Stomach smooth muscle (tissue), 2 donors: ENCODE data around the gene ABI3BP.

Source experiments
- H3K27ac ChIP-seq: one replicate; pipeline ENCODE4 v1.7.0; 2013; ENCODE audit warnings: mild to moderate bottlenecking, low read length, inconsistent platforms
- H3K27me3 ChIP-seq, 2 donors: one replicate each; pipeline ENCODE4 v1.7.0; 2013; ENCODE audit warnings: low read length in 2 of 2; ENCODE audit not compliant: insufficient read depth in 2 of 2, control insufficient read depth in 1 of 2
- H3K36me3 ChIP-seq, 2 donors: one replicate each; pipeline ENCODE4 v1.7.0; 2013; ENCODE audit warnings: low read length in 2 of 2; ENCODE audit not compliant: control insufficient read depth in 2 of 2, insufficient read depth in 2 of 2
- H3K4me1 ChIP-seq: one replicate; pipeline ENCODE4 v1.7.0; 2013; ENCODE audit warnings: low read length; ENCODE audit not compliant: control insufficient read depth, insufficient read depth
- H3K4me3 ChIP-seq, 2 donors: one replicate each; pipeline ENCODE4 v1.7.0; 2013; ENCODE audit warnings: low read length in 2 of 2
- H3K9ac ChIP-seq, 2 donors: one replicate each; pipeline ENCODE4 v1.7.0; 2013; ENCODE audit warnings: low read length in 2 of 2, mild to moderate bottlenecking in 1 of 2
- H3K9me3 ChIP-seq, 2 donors: one replicate each; pipeline ENCODE4 v1.7.0; 2013; ENCODE audit warnings: low read length in 2 of 2; ENCODE audit not compliant: control insufficient read depth in 2 of 2
- donor health status: healthy.
- donor health status: Pancreatic carcinoma.

The ABI3BP gene

DNA sequence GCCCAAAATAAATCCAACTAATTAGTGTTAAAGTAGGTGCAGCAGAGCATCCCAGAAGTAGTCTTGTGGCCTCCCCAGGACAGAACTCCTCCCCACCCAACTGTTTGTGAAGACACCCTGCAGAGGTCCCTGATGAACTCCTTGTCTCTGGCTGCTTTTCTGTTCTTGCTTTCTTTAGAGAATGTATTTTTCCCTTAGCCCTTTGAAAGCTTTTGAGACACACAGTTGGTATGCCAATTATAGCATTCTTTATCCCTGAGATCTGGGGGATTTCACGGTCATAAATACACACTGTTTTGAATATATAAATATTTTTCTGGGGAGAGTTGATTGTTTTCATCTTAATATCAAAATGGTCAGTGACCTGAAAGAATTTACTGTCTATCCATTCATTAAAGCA is 274.1 kb downstream of the ABI3BP start:
- H3K27ac ChIP-seq = no peak overlapping the region
- no peak overlapping the region for H3K9ac ChIP-seq
- H3K27me3 ChIP-seq = no peaks in the 10 kb centered on the region
- H3K36me3 ChIP-seq = peaks cover 14% of the 10 kb centered on the region in 2 donors
- no peaks in the 10 kb centered on the region for H3K4me1 ChIP-seq
- no peak overlapping the region for H3K4me3 ChIP-seq
- no peaks in the 10 kb centered on the region for H3K9me3 ChIP-seq

DNA sequence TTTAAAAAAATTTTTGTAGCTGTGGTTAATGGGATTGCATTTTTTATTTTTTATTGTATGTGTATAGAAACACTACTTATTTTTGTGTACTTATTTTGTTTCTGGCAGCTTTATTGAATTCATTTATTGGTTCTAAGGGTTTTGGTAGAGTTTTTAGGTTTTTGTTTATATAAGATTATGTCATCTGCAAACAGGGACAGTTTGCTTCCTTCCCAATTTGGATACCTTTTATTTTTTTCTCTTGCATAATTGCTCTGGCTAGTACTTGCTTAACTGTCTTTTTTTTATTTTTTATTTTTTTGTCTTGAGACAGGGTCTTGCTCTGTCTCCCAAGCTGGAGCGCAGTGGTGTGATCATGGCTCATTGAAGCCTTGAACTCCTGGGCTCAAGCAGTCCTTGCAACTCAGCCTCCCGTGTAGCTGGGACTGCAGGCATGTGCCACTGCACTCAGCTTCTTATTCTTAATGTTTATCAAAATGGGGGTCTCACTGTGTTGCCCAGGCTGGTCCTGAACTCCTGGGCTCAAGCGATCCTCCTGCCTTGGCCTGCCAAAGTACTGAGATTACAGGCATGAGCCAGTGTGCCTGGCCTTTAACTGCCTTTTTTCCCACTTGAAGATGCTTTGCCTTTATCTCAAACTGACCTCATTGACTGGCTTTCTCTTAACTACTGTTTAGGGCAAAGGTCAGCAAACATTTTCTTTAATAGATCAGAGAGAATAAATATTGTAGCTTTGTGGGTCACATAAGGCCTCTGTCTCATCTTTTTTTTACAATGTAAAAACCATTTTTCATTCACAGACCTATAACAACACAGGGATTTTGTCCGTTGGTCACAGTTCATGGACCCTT is 275.4 kb downstream of the ABI3BP start:
- Histone ChIP-seq H3K4me1 (no peaks in the 10 kb centered on the region), H3K9ac (no peak overlapping the region), H3K4me3 (no peak overlapping the region), H3K27me3 (no peaks in the 10 kb centered on the region), H3K9me3 (no peaks in the 10 kb centered on the region), H3K27ac (no peak overlapping the region), H3K36me3 (peaks cover 14% of the 10 kb centered on the region in 2 donors)

DNA sequence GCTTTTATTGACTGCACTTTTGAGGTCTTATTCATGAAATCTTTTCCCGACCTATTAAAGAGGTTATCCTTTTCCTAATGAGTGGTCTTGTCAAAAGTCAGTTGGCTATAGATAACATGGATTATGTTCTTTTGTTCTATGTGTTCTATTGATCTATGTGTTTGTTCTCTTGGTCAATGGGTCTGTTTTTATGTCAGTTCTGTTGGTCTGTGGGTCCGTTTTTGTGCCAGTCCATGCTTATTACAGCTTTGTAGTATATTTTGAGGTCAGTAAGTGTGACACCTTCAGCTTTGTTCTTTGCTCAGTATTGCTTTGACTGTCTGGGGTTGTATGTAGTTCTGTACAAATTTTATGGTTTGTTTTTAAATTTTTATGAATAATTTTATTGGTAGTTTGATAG is 276.2 kb downstream of the ABI3BP start:
- H3K27me3 ChIP-seq = no peaks in the 10 kb centered on the region
- H3K4me1 ChIP-seq = no peaks in the 10 kb centered on the region
- H3K27ac ChIP-seq = no peak overlapping the region
- no peak overlapping the region for H3K9ac ChIP-seq
- H3K36me3 ChIP-seq = peaks cover 13 to 14% of the 10 kb centered on the region in 2 donors
- no peaks in the 10 kb centered on the region for H3K9me3 ChIP-seq
- no peak overlapping the region for H3K4me3 ChIP-seq

DNA sequence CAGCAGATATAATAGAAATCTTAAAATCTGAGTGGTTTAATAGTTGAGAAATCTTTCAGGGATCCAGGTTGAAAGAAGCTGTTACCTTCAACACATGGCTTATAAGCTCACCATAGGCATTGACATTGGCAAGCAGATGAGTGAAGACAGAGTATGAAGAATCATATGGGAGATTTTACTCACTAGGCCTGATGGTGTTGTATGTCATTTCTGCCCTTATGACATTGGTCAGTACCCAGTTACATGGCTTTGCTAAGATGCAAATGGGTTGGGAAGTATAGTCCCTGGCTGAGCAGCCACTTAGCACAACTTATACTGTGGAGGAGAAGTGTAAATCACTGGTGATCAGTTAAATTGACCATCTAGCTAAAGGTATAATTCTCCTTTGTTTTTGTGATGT is 278.0 kb downstream of the ABI3BP start:
- no peak overlapping the region for H3K4me3 ChIP-seq
- H3K4me1 ChIP-seq = no peaks in the 10 kb centered on the region
- no peak overlapping the region for H3K9ac ChIP-seq
- H3K27me3 ChIP-seq = no peaks in the 10 kb centered on the region
- H3K36me3 ChIP-seq = peaks cover 5 to 7% of the 10 kb centered on the region in 2 donors
- H3K9me3 ChIP-seq = no peaks in the 10 kb centered on the region
- H3K27ac ChIP-seq = no peak overlapping the region

DNA sequence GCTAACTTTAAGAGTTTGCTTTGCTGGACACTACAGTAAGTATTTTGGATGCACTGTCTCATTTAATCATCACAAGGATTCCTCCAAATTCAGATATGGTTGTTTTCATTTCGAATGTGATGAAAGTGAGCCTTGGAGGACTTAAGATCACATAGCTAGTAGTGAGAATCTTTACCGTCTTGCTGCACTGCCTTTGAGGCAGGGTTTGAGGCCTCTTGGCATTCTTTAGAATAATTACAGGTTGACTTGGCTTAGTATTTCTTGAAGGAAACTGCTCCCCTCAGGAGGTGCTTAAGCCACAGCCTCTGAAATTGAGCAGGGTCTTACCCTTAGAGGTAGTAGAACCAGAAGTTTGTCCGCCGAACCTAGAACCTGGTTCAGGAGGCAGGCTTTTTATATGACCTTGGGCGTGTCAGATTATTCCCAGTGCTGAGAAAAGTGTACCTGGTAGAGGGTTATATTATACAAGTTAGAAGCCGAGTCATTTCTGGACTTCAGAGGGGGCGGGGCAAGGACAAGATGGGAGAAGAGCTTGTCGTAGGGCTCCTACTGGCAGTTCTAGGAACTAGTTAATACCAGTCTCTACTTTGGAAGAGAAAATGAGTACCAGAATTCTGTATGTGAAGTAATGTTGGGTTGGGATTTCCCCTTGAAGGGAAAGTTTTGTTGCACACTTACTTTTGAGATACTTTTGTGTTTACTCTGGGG is 282.8 kb downstream of the ABI3BP start:
- Histone ChIP-seq H3K9me3 (no peaks in the 10 kb centered on the region), H3K9ac (peak overlapping the region; percentile 60 to 84), H3K27ac (peak overlapping the region; percentile 69), H3K4me3 (peak overlapping the region; percentile 74 to 78), H3K27me3 (no peaks in the 10 kb centered on the region), H3K4me1 (peaks cover 3% of the 10 kb centered on the region), H3K36me3 (peaks cover 4 to 6% of the 10 kb centered on the region in 2 donors)

DNA sequence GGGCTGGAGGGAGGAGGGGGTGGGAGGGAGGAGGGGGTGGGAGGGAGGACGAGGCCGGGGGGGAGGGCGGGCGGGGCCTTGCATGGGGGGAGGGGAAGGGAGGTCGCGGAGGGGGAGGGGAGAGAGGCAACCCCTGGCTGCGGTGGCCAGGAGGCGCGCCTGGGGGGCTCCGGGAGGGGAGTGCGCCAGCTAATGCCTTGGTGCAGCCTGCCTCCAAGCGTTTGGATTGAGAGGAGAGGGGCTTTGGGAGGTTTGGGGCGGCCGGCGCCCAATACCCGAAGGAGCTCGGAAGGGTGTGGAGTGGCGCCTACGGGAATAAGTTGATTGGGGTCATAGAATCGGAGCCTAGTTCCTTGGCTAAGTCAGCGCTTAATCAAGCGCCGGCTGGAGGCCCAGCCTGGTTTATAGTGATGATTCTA is 283.4 kb downstream of the ABI3BP start:
- Histone ChIP-seq H3K9ac (peak overlapping the region; percentile 60 to 84), H3K9me3 (no peaks in the 10 kb centered on the region), H3K27ac (peak overlapping the region; percentile 69), H3K36me3 (peaks cover 0 to under 1% of the 10 kb centered on the region in 2 donors), H3K4me3 (peak overlapping the region; percentile 74 to 78), H3K4me1 (peaks cover 3% of the 10 kb centered on the region), H3K27me3 (no peaks in the 10 kb centered on the region)

DNA sequence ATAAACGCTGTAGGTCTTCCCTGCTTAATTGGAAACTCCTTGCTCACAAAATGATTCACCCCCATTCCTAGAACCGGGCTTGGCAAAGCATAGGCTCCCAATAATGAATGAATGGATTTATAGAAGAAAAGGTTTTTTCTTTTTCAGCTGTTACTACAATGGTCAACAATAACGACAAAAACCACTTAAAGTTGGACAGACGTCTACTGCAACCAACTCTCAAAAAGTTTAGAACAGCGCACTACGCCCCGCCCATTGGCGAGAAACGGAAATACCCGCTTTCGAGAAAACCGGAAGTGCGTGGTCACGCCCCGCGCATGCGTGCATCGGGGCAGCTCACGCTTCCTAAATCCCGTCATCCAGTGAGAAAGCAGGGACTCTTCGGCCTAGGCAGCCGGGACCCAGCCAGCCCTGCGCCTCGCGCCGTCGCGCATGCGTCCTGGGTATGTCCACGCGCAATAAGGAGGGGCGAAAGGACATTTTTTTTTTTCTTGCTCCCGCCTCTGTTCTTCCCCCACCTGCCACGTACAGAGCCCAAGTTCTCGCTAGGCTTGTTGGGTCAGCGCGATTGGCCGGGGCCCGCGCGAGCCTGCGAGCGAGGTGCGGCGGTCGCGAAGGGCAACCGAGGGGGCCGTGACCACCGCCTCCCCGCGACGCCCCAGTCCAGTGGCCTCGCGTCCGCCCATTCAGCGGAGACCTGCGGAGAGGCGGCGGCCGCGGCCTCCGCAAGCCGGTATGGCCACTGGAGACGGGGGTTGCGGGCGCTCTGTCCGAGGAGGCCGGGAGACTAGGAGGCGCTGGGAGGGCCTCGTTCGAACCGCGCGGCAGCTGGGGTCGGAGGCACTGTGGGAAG is 284.0 kb downstream of the ABI3BP start, which contains the start of gene TFG:
TSS of gene TFG (plus strand) at position 506 of the 853 bp plus-strand sequence. CDS start 4,192 bp downstream, outside the sequence.
- H3K4me3 ChIP-seq = peak within 1 kb of the TSS; percentile 74 to 78
- H3K27ac ChIP-seq = peak within 1 kb of the TSS; percentile 86
- peaks cover 3% of the 10 kb centered on the region for H3K4me1 ChIP-seq
- H3K9ac ChIP-seq = peak within 1 kb of the TSS; percentile 63 to 84
- H3K9me3 ChIP-seq = no peaks in the 10 kb centered on the region
- H3K36me3 ChIP-seq = no peaks in the 10 kb centered on the region
- no peaks in the 10 kb centered on the region for H3K27me3 ChIP-seq

DNA sequence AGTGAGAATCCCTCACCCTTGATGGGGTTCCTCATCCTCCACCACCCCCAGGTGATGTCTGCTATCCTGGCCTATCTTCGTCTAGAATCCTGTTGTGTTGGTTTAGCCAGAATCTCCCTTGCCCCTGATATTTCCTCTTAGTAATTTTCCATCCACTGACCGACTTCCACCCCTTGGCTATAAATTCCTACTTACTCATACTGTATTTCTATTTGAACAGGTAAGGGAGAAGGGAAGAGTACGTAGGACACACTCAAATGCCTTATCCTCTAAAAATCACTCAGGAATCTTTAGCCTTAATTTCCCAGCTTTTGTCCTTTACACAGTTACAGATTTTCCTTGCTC is 284.6 kb downstream of the ABI3BP start:
- Histone ChIP-seq H3K9me3 (no peaks in the 10 kb centered on the region), H3K4me3 (peak overlapping the region; percentile 42 to 78), H3K27ac (peak overlapping the region; percentile 86), H3K4me1 (peaks cover 3% of the 10 kb centered on the region), H3K36me3 (no peaks in the 10 kb centered on the region), H3K9ac (peak overlapping the region; percentile 47 to 56), H3K27me3 (no peaks in the 10 kb centered on the region)

DNA sequence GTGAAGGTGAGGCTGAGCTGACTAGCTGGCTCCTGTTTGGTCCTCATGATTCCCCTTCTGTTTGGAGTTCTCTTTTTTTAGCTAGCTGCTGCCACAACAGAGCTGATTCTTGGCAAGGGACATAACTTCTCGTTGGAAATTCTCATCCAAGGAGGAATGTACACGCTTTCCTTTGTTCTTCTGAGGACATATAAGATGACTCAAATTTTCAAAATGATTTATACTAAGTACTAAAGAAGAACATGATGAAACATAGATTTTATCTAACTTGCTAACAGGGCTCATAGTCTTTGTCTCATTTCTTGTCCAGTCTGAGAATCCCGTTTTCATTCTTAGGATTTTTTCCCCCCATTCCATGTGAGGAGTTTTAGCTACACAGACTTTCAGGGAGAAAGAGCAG is 286.9 kb downstream of the ABI3BP start:
- H3K4me3 ChIP-seq = no peak overlapping the region
- H3K9me3 ChIP-seq = no peaks in the 10 kb centered on the region
- H3K4me1 ChIP-seq = peaks cover 3% of the 10 kb centered on the region
- no peak overlapping the region for H3K27ac ChIP-seq
- no peak overlapping the region for H3K9ac ChIP-seq
- H3K27me3 ChIP-seq = no peaks in the 10 kb centered on the region
- no peaks in the 10 kb centered on the region for H3K36me3 ChIP-seq

DNA sequence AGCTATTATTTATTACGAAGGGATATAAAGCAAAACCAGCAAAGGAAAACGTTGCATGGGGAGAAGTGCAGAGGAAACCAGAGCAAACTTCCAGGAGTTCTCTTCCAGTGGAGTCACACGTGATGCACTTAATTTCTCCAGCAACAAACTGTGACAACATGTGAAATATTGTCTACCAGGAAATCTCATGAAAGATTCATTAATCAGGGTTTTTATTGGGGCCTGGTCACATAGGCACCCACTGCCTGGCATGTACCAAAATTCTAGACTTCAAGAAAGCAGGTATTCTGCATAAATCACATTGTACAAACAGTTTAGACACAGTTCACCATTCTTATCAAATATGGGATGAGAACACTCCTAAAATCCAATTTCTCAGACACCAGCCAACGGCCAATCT is 289.4 kb downstream of the ABI3BP start:
- Histone ChIP-seq H3K27ac (no peak overlapping the region), H3K36me3 (no peaks in the 10 kb centered on the region), H3K9me3 (no peaks in the 10 kb centered on the region), H3K9ac (no peak overlapping the region), H3K27me3 (no peaks in the 10 kb centered on the region), H3K4me3 (no peak overlapping the region), H3K4me1 (peaks cover 3% of the 10 kb centered on the region)
